GM15510 (cell line): ENCODE data around the gene FYN.

Experiments used
- POLR2A ChIP-seq: IDR thresholded peaks from 3 replicates; pipeline ENCODE4 v1.6.1; 2011; ENCODE audit warnings: borderline replicate concordance; ENCODE audit not compliant: insufficient read length; ENCODE audit errors: extremely low read depth

Gene FYN

GRCh38 chr6:111651185-111652034 is 221.8 kb downstream of the FYN start:
- TF ChIP-seq POLR2A, result no peak

DNA sequence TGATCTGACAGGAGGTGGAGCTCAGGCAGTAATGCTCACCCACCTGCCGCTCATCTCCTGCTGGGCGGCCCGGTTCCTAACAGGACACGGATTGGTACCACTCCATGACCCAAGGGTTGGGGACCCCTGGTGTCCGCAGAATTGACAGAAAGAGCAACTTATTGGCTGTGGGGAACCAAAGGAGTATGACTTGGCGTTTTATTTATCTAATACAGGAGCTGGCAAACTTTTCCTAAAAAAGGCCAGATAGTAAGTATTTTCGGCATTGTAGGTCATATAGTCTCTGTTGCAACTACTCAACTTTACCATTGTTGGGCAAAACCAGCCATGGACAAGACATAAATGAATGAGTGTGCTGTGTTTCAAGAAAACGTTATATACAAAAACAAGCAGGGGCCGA is 223.2 kb downstream of the FYN start:
- no peak for TF ChIP-seq POLR2A

GRCh38 chr6:111648100-111648499 is 225.2 kb downstream of the FYN start:
- no peak for TF ChIP-seq POLR2A

DNA sequence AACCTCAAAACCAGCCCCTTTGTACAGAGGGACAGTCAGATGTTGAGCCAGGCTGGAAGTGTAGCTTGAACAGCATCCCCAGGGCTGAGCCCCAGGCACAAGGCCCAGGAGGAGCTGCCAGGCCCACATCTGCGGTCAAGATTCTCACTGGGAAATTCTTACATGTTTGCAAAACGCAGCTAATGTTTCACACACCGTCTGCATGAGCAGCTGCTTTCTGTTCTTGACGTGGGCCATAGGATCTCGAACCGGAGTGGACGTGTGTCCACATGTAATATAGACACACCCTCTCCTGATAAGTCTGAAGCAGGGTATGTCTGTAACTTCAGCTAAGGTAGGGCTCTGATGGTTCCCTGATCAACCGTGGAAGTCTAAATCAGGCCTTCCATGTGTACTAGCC is 226.3 kb downstream of the FYN start:
- TF ChIP-seq POLR2A, result no peak

DNA sequence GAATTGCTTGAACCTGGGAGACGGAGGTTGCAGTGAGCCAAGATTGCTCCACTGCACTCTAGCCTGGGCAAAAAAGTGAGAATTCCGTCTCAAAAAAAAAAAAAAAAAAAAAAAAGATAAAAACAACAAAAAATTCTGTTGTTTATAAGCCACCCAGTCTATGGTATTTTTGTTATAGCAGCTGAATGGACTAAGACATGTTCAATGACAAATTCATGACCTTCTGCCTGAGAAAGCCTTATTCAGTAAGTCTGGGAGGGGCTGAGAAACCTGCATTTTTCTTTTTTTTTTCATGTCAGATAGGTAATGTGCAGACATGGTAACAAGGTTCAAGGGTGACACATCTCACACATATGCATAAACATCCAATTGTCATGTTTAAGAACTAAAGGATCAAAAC is 227.2 kb downstream of the FYN start:
- TF ChIP-seq POLR2A, result no peak

- no peak for TF ChIP-seq POLR2A
Observed at GRCh38 chr6:111644893-111645430, 228.3 kb downstream of the FYN start.

DNA sequence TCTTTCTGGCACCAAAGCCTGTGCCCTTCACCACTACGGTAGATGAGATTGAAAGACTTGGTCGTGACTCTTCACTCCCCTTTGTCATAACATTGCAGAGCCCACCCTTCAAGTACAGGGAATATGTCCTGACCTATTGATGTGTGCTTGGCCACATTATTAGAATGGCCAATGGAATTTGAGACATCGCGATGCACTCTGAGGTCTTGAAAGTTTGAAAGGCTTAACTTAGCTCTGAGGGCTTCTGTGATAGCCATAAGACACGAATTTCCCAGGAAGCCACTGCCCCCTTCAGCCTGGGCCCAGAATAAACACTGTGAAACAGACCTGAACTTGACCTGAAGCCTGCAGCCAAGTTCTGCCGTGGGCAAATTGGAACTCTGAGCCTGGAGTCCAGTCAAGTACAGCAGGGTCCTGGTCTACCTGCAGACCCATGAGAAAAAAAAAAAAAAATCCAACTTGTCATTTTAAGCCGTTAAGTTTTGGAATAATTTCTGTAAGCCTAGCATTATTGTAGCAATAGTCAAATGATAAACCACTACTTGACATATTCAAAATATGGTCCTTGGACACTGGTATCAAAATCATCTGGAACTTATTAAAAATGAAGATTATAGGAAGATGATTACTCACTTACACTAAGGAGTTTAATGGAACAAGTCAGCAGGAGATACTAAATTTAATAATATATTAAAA is 230.6 kb downstream of the FYN start:
- TF ChIP-seq POLR2A, result no peak

- no peak for TF ChIP-seq POLR2A
Observed at GRCh38 chr6:111639266-111639665, 234.0 kb downstream of the FYN start.

DNA sequence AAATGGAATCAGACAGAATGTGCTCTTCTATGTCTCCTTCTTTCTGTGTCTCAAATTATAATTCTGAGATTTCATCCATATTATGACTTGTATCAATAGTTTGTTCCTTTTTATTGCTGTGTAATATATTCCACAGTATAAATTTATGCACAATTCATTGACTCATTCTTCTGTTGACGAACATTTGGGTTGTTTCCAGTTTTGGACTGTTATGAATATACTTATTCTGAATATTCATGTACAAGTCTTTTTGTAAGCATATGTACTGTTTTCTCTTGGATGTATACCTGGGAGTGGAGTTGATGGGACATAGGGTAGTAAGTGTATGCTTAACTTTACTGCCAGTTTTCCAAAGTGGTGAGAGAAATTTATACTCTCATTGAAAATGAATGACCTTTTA is 239.4 kb downstream of the FYN start:
- no peak for TF ChIP-seq POLR2A

DNA sequence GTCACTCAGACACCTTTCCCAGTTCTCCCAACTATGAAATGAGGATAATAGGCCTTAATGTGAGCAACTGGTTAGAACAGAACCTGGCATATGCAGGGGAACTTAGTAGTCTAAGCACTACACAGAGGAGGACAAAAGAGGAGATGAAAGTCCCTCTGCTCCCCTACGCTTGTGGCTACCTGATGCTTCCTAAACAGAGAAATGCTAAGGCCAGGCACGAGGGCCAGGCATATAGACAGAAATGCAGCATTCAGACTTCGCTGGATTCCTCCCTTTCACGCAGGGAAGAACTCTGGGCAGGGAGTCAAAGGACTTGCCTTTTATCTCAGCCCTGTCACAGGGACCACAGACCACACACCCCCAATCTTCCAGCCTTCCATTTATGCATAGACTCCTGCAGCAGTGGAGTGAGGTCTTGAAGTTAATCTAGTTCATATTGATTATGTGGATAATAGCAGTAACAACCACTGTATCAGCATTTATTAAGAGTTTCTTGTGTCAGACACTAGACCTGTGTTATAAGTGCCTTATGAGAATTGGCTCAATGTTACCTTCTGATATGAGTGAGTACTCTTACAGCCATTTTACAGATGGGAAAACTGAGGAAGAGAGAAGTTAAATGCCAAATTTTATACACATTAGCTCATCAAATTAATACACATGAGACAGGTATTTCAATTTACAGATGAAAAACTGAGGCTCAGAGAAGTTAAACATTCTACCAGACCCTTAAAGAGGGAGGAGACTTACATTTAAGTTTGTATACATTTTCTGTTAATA is 240.6 kb downstream of the FYN start:
- no peak for TF ChIP-seq POLR2A

GRCh38 chr6:111631903-111632460 is 241.3 kb downstream of the FYN start:
- TF ChIP-seq POLR2A, result no peak

GRCh38 chr6:111631018-111631417 is 242.2 kb downstream of the FYN start:
- TF ChIP-seq POLR2A, result no peak

GRCh38 chr6:111628142-111628850 is 245.0 kb downstream of the FYN start:
- TF ChIP-seq POLR2A, result no peak

GRCh38 chr6:111626441-111626840 is 246.8 kb downstream of the FYN start:
- TF ChIP-seq POLR2A, result no peak
